Breast epithelium (tissue), 3 donors: ENCODE results near the gene TTC28.

Source experiments
- CTCF ChIP-seq, 3 donors: fragments of 450-650 bp; IDR thresholded peaks; one replicate each; pipeline ENCODE4 v1.5.1; 2016 to 2017; ENCODE audit warnings: antibody characterized with exemption in 3 of 3, mild to moderate bottlenecking in 3 of 3, moderate library complexity in 3 of 3
- POLR2A ChIP-seq: fragments of 450-650 bp; IDR thresholded peaks from one replicate; pipeline ENCODE4 v1.6.1; 2016; ENCODE audit warnings: antibody characterized with exemption, mild to moderate bottlenecking, moderate library complexity

GRCh38 chr22:28544431-28544868, 135.2 kb downstream of the TTC28 start:
- TF ChIP-seq POLR2A (no peak), CTCF (IDR thresholded peaks at IDR 0.05) (no peak)
